Astrocyte of the spinal cord (primary cell): ENCODE data around the gene CRYZL1.

Source experiments
- DNase-seq: peaks from one replicate; pipeline ENCODE4 v3.0.0; 2011; ENCODE audit warnings: low read depth, low spot score
- H3K4me3 ChIP-seq: 2 replicates; pipeline ENCODE4 v1.5.1; 2011; ENCODE audit warnings: low read depth, mild to moderate bottlenecking, low read length, moderate library complexity
- in situ Hi-C: cut with HindIII; loops from 2 replicates; pipeline ENCODE4 v1.10.0; 2017; ENCODE audit warnings: low sequenced_read_pairs
- TF ChIP-seq, protein P1 (sequence below): IDR thresholded peaks from 2 replicates; pipeline ENCODE4 v1.5.1; 2012; ENCODE audit warnings: low read depth, mild to moderate bottlenecking, low read length, inconsistent platforms

CRYZL1 gene

DNA sequence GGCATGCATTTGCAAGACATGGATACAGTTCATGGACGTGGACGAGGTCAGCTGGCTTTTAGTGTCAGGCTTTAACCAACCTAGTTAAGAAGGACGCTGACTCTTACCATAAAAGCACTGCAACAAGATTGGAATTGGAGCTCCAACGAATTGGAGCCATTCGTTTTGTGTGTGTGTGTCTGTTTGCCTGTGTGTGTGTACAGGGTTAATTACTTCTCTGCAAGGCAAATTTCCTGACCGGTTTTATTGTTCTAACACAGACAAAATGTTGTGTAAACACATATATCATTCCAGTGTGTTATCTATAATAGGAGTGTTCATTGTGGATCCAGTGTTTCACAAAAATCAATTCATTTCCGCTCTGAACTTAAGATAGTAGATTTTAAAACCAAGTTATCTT lies 8.7 kb upstream of the CRYZL1 start:
- H3K4me3 ChIP-seq, result no peak overlapping the region
- no peak for DNase-seq
- TF ChIP-seq, protein P1, sequence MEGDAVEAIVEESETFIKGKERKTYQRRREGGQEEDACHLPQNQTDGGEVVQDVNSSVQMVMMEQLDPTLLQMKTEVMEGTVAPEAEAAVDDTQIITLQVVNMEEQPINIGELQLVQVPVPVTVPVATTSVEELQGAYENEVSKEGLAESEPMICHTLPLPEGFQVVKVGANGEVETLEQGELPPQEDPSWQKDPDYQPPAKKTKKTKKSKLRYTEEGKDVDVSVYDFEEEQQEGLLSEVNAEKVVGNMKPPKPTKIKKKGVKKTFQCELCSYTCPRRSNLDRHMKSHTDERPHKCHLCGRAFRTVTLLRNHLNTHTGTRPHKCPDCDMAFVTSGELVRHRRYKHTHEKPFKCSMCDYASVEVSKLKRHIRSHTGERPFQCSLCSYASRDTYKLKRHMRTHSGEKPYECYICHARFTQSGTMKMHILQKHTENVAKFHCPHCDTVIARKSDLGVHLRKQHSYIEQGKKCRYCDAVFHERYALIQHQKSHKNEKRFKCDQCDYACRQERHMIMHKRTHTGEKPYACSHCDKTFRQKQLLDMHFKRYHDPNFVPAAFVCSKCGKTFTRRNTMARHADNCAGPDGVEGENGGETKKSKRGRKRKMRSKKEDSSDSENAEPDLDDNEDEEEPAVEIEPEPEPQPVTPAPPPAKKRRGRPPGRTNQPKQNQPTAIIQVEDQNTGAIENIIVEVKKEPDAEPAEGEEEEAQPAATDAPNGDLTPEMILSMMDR, result no peak
- in situ Hi-C loops, result no loop called here

DNA sequence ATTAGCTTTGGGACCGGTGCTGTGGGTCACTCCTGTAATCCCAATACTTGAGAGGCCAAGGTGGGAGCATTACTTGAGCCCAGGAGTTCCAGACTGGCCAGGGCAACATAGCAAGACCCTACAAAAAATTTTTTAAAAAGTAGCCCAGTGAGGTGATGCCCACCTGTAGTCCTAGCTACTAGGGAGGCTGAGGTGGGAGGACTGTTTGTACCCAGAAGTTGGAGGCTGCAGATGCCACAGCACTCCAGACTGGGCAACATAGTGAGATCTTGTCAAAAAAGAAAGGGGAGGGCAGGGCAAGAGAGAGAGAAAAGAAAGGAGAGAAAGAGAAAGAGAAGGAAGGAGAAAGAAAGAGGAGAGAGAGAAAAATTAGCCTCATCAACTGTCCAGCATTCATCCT lies 7.0 kb upstream of the CRYZL1 start:
- in situ Hi-C loops, result no loop called here
- no peak for DNase-seq
- H3K4me3 ChIP-seq, result no peak overlapping the region
- TF ChIP-seq, protein P1, result no peak

DNA sequence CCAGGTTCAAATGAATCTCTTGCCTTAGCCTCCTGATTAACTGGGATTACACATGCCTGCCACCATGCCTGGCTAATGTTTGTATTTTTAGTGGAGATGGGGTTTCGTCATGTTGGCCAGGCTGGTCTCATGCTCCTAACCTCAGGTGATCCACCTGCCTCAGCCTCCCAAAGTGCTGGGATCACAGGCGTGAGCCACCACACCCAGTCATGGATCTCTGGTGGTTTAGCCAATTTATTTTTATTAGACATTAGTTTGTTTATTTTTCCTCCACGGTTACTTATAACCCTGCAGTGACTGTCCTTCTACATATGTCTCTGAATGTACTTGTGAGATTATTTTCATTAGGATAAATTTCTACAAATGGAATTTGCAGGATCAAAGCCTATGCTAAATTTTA lies 6.0 kb upstream of the CRYZL1 start:
- H3K4me3 ChIP-seq, result no peak overlapping the region
- in situ Hi-C loops, result no loop called here
- no peak for DNase-seq
- TF ChIP-seq, protein P1, result no peak

DNA sequence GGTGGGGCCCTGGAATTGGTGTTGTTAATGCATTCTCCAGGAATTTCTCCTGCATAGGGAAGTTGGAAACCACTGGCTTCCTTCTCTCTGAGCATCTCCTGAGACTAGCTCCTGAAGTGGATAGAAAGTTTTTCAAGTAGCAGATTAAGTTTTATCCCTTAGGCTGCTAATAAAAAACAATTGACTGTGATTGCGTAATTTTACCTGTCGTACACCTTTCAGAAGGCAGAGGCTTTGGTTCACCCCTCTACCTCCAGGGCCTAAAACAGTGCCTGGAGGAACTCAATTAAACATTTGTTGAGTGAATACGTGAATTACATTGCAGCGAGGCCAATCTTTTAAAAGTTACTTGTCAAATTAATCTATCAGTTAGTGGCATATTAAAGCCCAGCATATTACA lies 4.2 kb upstream of the CRYZL1 start:
- no peak overlapping the region for H3K4me3 ChIP-seq
- TF ChIP-seq, protein P1, result no peak
- in situ Hi-C loops, result no loop called here
- DNase-seq, result no peak

DNA sequence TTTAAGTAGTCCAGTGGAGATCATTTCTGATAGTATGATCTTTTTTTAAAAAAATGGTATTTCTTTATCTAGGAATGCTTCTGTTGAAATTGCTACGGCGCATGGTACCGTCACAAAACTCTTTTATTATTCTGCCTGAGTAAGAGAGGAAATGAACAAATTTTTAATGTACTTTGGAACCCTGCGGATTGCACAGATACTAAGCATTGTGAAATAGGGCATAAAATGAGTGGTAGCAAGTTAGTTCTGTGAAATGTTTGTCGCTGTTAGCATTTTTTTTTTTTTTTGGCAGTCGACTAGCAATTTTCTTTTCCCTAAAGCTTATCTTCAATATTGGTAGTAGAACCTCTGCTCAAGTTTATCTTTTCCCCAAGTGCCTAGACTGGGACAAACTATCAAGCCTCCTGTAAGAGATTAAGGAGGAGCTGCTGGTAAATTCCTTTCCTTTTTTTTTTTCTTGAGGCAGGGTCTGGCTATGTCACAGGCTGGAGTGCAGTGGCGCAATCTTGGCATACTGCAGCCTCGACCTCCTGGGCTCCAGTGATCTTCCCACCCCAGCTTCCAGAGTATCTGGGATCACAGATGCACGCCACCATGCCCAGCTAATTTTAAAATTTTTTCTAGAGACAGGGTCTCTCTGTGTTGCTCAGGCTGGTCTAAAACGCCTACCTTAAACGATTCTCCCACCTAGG lies 3.0 kb upstream of the CRYZL1 start:
- DNase-seq, result peak; percentile 63
- in situ Hi-C loops, result no loop called here
- TF ChIP-seq, protein P1, result no peak
- H3K4me3 ChIP-seq, result peak overlapping the region; percentile 69

DNA sequence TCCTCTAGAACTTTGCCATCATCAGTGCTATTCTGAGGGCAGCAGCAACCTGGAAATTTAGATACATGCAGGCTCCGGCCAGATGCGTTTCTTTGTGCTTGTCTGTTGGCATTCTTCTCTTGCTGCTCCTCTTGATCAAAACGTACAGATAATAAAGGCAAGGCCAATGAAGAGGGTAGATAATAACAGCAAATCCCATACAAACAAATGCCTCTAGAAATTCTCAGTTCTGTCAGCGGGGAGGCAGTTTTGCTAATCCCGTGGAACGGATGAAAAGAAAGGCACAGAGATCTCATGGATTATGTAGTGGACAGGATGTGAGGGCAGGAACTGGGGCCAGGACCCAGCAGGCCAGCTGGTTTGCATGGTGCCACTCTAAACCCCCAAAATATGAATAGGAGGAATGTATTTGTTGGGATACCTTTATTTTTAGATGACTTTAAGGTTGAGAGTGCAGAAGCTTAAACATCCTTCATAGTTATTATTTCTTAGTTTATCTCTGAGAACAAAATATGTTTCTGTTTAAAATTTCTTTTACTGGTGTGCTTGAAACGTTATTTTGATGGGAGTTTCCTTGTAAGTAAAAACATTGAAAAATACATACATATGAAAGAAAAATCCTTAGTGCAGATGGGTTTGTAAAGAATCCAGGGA lies 2.2 kb upstream of the CRYZL1 start:
- in situ Hi-C loops, result no loop called here
- DNase-seq, result peak; percentile 52
- H3K4me3 ChIP-seq, result peak overlapping the region; percentile 69
- TF ChIP-seq, protein P1, result no peak
